ENCODE data around the gene PGLYRP1.
A peak's percentile ranks its signal among the peaks of the same experiment; 100 is the strongest.

PGLYRP1 gene

GRCh38 chr19:45994456-45994997 lies 28.3 kb downstream of the PGLYRP1 start:
- Histone ChIP-seq H3K9me3 (ENCODE audit: insufficient read depth, low read length) (no peaks in the 10 kb centered on the region), H3K27me3 (ENCODE audit: insufficient read depth, insufficient read length) (no peaks in the 10 kb centered on the region), H3K4me1 (ENCODE audit: insufficient read depth, insufficient read length) (peaks cover 3% of the 10 kb centered on the region), H3K9ac (ENCODE audit: insufficient read length, low read depth) (peak overlapping the region; percentile 32), H3K36me3 (ENCODE audit: insufficient read depth, insufficient read length, low read length) (peaks cover 8% of the 10 kb centered on the region), H3K4me3 (ENCODE audit: insufficient read length, low read depth) (peak overlapping the region; percentile 43)
- no peak for TF ChIP-seq ZNF274 (IDR thresholded peaks at IDR 0.05; ENCODE audit: low read depth, low read length)
- TF ChIP-seq YY1 (IDR thresholded peaks at IDR 0.05; ENCODE audit: insufficient read depth, insufficient read length) = no peak
- TF ChIP-seq SUZ12 (IDR thresholded peaks at IDR 0.05; ENCODE audit: extremely low read depth, insufficient read depth, insufficient read length) = no peak
- DNase-seq (ENCODE audit: low read depth, low spot score) = no peak

- Histone ChIP-seq H3K9ac (ENCODE audit: insufficient read length, low read depth) (no peak overlapping the region), H3K4me3 (ENCODE audit: insufficient read length, low read depth) (no peak overlapping the region), H3K27me3 (ENCODE audit: insufficient read depth, insufficient read length) (no peaks in the 10 kb centered on the region), H3K36me3 (ENCODE audit: insufficient read depth, insufficient read length, low read length) (no peaks in the 10 kb centered on the region), H3K9me3 (ENCODE audit: insufficient read depth, low read length) (no peaks in the 10 kb centered on the region), H3K4me1 (ENCODE audit: insufficient read depth, insufficient read length) (no peaks in the 10 kb centered on the region)
- TF ChIP-seq SUZ12 (IDR thresholded peaks at IDR 0.05; ENCODE audit: extremely low read depth, insufficient read depth, insufficient read length) (no peak), ZNF274 (IDR thresholded peaks at IDR 0.05; ENCODE audit: low read depth, low read length) (no peak), YY1 (IDR thresholded peaks at IDR 0.05; ENCODE audit: insufficient read depth, insufficient read length) (no peak)
- no peak for DNase-seq (ENCODE audit: low read depth, low spot score)
Observed at GRCh38 chr19:45990113-45990728, 32.6 kb downstream of the PGLYRP1 start.

- H3K36me3 ChIP-seq (ENCODE audit: insufficient read depth, insufficient read length, low read length) = no peaks in the 10 kb centered on the region
- no peak overlapping the region for H3K9ac ChIP-seq (ENCODE audit: insufficient read length, low read depth)
- no peak for TF ChIP-seq SUZ12 (IDR thresholded peaks at IDR 0.05; ENCODE audit: extremely low read depth, insufficient read depth, insufficient read length)
- H3K4me3 ChIP-seq (ENCODE audit: insufficient read length, low read depth) = no peak overlapping the region
- H3K4me1 ChIP-seq (ENCODE audit: insufficient read depth, insufficient read length) = no peaks in the 10 kb centered on the region
- no peaks in the 10 kb centered on the region for H3K9me3 ChIP-seq (ENCODE audit: insufficient read depth, low read length)
- H3K27me3 ChIP-seq (ENCODE audit: insufficient read depth, insufficient read length) = no peaks in the 10 kb centered on the region
- DNase-seq (ENCODE audit: low read depth, low spot score) = no peak
Observed at GRCh38 chr19:45985321-45985720, 37.5 kb downstream of the PGLYRP1 start.

- Histone ChIP-seq H3K27me3 (ENCODE audit: insufficient read depth, insufficient read length) (no peaks in the 10 kb centered on the region), H3K9ac (ENCODE audit: insufficient read length, low read depth) (no peak overlapping the region), H3K9me3 (ENCODE audit: insufficient read depth, low read length) (no peaks in the 10 kb centered on the region), H3K4me3 (ENCODE audit: insufficient read length, low read depth) (no peak overlapping the region), H3K4me1 (ENCODE audit: insufficient read depth, insufficient read length) (no peaks in the 10 kb centered on the region), H3K36me3 (ENCODE audit: insufficient read depth, insufficient read length, low read length) (no peaks in the 10 kb centered on the region)
- DNase-seq (ENCODE audit: low read depth, low spot score) = no peak
- TF ChIP-seq ZNF274 (IDR thresholded peaks at IDR 0.05; ENCODE audit: low read depth, low read length) = no peak
- no peak for TF ChIP-seq YY1 (IDR thresholded peaks at IDR 0.05; ENCODE audit: insufficient read depth, insufficient read length)
- TF ChIP-seq SUZ12 (IDR thresholded peaks at IDR 0.05; ENCODE audit: extremely low read depth, insufficient read depth, insufficient read length) = no peak
Observed at GRCh38 chr19:45981350-45981749, 41.5 kb downstream of the PGLYRP1 start.

GRCh38 chr19:45978156-45978555 lies 44.7 kb downstream of the PGLYRP1 start:
- no peak overlapping the region for H3K9ac ChIP-seq (ENCODE audit: insufficient read length, low read depth)
- no peaks in the 10 kb centered on the region for H3K27me3 ChIP-seq (ENCODE audit: insufficient read depth, insufficient read length)
- no peaks in the 10 kb centered on the region for H3K9me3 ChIP-seq (ENCODE audit: insufficient read depth, low read length)
- H3K4me1 ChIP-seq (ENCODE audit: insufficient read depth, insufficient read length) = peaks cover 7% of the 10 kb centered on the region
- DNase-seq (ENCODE audit: low read depth, low spot score) = no peak
- TF ChIP-seq YY1 (IDR thresholded peaks at IDR 0.05; ENCODE audit: insufficient read depth, insufficient read length) = no peak
- no peak for TF ChIP-seq SUZ12 (IDR thresholded peaks at IDR 0.05; ENCODE audit: extremely low read depth, insufficient read depth, insufficient read length)
- TF ChIP-seq ZNF274 (IDR thresholded peaks at IDR 0.05; ENCODE audit: low read depth, low read length) = no peak
- H3K4me3 ChIP-seq (ENCODE audit: insufficient read length, low read depth) = no peak overlapping the region
- no peaks in the 10 kb centered on the region for H3K36me3 ChIP-seq (ENCODE audit: insufficient read depth, insufficient read length, low read length)

GRCh38 chr19:45976178-45976577 lies 46.7 kb downstream of the PGLYRP1 start:
- no peak overlapping the region for H3K4me3 ChIP-seq (ENCODE audit: insufficient read length, low read depth)
- peaks cover 7% of the 10 kb centered on the region for H3K4me1 ChIP-seq (ENCODE audit: insufficient read depth, insufficient read length)
- no peak for DNase-seq (ENCODE audit: low read depth, low spot score)
- H3K9ac ChIP-seq (ENCODE audit: insufficient read length, low read depth) = no peak overlapping the region
- TF ChIP-seq ZNF274 (IDR thresholded peaks at IDR 0.05; ENCODE audit: low read depth, low read length) (no peak), YY1 (IDR thresholded peaks at IDR 0.05; ENCODE audit: insufficient read depth, insufficient read length) (no peak), SUZ12 (IDR thresholded peaks at IDR 0.05; ENCODE audit: extremely low read depth, insufficient read depth, insufficient read length) (no peak)
- H3K36me3 ChIP-seq (ENCODE audit: insufficient read depth, insufficient read length, low read length) = no peaks in the 10 kb centered on the region
- H3K9me3 ChIP-seq (ENCODE audit: insufficient read depth, low read length) = no peaks in the 10 kb centered on the region
- peaks cover 13% of the 10 kb centered on the region for H3K27me3 ChIP-seq (ENCODE audit: insufficient read depth, insufficient read length)

- peaks cover 7% of the 10 kb centered on the region for H3K4me1 ChIP-seq (ENCODE audit: insufficient read depth, insufficient read length)
- H3K9me3 ChIP-seq (ENCODE audit: insufficient read depth, low read length) = no peaks in the 10 kb centered on the region
- H3K9ac ChIP-seq (ENCODE audit: insufficient read length, low read depth) = no peak overlapping the region
- no peak for DNase-seq (ENCODE audit: low read depth, low spot score)
- peaks cover 13% of the 10 kb centered on the region for H3K27me3 ChIP-seq (ENCODE audit: insufficient read depth, insufficient read length)
- TF ChIP-seq YY1 (IDR thresholded peaks at IDR 0.05; ENCODE audit: insufficient read depth, insufficient read length) (no peak), ZNF274 (IDR thresholded peaks at IDR 0.05; ENCODE audit: low read depth, low read length) (no peak), SUZ12 (IDR thresholded peaks at IDR 0.05; ENCODE audit: extremely low read depth, insufficient read depth, insufficient read length) (no peak)
- H3K4me3 ChIP-seq (ENCODE audit: insufficient read length, low read depth) = no peak overlapping the region
- no peaks in the 10 kb centered on the region for H3K36me3 ChIP-seq (ENCODE audit: insufficient read depth, insufficient read length, low read length)
Observed at GRCh38 chr19:45975306-45976070, 47.4 kb downstream of the PGLYRP1 start.
